GM19035 (cell line): ENCODE measurements around the gene BORA.
A peak's percentile ranks its signal among the peaks of the same experiment; 100 is the strongest.
"Not testable (repeated sequence)": the region's sequence is repeated elsewhere in the genome, so short reads cannot be mapped to it uniquely, and the experiment has no call there.

Experiments used
- ATAC-seq: cut with Tn5 transposase; IDR thresholded peaks from one replicate; pipeline ENCODE4 v1.9.1; 2021; ENCODE audit not compliant: unreplicated experiment

BORA gene

DNA sequence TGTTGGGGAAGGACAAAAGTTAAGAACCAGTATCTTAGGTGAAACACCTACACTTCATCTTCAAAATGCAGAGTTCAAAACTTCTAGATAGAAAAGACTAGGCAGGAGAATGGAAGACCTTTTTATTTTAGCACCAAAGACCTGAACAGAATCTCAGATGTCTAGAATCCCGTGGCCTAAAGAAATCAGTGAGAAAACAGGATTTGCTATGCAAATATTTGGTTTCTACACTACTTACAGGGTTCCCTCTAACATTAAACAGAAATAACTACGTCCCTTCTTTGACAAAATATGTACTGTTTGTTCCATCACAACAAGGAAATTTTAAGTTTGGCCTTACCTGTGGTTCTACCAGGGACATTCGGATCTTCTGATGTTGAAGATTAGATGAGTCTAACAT lies 32.5 kb downstream of the BORA start:
- peak; percentile 49 for ATAC-seq

- no peak for ATAC-seq
These were observed 35.7 kb downstream of the BORA start for GRCh38 chr13:72763411-72763810.

DNA sequence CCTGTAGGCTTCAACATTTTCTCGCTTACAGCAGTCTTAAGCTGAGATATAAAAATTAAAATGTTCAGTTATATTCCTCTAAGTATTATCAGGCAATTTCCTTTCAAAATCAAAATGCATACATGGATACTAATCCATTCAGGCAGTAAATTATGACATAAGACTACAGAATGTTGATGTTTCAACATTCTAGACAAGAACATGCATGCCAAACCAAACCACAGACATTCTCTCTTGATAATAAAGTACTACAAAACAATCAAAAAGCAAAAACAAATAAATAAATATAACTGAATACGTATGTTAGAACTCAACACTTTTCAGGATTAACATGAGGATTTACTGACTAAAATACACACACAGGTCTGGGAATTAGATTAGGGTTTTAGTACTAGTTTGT lies 46.3 kb downstream of the BORA start:
- ATAC-seq, result no peak

DNA sequence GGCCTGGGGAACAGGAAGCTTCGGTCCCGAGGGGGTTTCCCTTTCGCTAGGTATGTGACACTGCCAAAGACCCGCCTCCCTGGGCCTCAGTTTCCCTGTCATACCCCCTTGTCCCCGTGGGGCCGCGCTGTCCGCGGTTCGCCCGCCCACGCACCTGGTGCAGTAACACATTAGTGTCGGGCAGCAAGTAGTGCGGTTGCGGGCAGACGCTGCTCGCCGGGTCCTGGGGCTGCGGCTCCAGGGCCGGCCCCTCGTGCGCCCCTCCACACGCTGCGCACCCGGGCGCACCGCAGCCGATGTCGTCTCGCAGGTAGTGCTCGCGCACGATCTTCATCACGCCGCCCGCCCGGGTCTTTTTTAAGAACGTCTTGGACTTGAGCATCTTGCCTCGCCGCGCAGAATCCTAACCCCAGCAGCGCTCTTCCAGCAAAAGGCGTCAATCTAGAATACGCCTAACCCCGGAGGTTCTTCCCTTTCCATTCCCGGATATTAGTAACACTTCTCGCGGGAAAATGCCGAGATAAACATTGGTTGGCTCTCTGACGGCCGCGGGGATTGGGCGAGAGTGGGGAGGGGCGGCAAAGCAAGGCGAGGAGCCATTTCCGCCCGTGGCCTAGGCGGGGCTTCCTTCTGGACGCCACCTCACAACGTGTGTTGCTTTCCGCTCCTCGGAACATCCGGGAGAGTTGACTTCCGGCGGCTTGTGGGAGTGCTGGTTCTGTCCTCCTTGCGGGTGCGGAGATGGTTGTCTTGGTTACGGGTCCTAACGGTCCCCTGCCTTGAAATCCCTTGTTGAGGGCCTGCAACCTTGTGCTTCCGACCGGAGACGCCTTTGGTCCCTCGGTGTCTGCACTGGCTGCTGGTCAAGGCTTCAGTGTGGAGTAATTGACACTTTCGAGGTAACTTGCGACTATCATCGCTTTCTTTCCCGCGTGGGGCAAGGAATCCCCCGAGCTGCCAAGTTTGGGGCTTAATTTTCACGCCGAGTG lies 54.0 kb downstream of the BORA start, which contains the start of the genes DIS3 and PIBF1:
Gene DIS3 (minus strand): TSS at position 450 of the 989 bp plus-strand sequence. CDS start 68 bp downstream, at position 382.
Gene PIBF1 (plus strand): TSS at position 683 of the 989 bp plus-strand sequence. CDS start 1,337 bp downstream, outside the sequence.
- peak; percentile 97 for ATAC-seq

DNA sequence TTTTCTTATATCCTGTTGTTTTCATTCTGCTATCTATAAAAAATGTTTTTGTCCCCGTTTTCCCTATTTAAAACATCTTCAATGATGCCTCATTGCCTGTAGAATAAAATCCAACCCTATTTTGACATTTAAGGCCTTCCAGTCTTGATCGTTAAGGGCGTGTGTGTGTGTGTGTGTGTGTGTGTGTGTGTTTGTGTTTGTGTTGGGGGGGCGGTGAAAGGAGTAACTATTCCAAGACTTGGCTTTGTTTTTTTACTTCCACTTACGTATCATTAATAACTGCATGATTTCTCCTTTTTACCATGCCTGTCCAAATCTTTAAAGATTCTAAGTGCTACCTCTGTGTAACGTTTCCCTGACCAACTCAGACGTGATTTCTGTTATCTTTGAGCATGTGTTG lies 55.0 kb downstream of the BORA start:
- no peak for ATAC-seq

DNA sequence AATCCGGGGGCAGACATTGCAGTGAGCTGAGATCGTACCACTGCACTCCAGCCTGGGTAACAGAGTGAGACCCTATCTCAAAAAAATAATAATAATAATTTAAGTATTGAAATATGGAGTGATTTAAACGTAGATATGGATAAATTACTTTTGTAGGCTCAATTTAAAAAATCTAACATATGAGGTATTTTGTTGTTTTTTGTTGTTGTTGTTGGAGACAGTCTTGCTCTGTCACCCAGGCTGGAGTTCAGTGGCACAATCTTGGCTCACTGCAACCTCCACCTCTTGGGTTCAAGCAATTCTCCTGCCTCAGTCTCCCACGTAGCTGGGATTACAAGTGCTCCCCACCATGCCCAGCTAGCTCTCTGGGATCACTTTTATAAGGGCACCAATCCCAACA lies 57.0 kb downstream of the BORA start:
- ATAC-seq, result not testable (repeated sequence)

DNA sequence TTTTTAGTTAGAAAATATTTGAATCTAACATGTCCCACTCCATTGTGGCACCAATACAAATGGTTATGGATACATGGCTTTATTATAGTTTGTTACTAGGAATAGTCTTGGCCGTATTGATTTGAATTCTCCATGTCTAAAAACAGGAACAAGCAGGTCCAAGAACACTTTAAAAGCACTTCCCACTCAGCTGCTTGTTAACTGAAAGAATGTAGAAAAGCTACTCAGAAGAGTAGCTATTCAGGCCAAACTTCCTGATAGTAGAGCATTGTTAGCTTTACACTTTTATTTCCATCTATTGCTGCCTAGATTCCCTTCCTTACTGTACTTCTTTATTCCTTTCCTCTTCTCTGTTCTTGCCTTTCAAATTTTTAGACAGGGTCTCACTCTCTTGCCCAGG lies 61.1 kb downstream of the BORA start:
- ATAC-seq, result no peak

DNA sequence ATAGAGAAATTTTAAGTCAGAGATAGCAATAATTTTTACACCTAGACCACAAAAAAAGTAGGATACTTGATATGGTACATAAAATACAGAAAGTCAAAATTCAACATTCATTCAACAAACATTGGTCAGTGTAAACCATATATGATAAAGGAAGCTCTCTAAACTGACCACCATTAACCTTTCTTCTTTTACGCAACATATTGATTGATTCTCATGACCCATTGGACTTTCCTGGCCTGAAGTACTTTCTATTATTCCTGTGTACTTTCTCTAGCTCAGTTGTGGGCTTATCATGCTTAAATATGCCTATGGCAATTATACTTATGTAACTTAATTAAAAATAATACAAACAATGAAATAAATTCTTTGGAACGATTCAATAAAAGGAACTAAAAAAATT lies 64.9 kb downstream of the BORA start:
- no peak for ATAC-seq

- no peak for ATAC-seq
These were observed 71.1 kb downstream of the BORA start for GRCh38 chr13:72798817-72799216.

- no peak for ATAC-seq
These were observed 76.6 kb downstream of the BORA start for GRCh38 chr13:72804301-72804700.
